K562 (cell line): ENCODE measurements around the gene ZP3. TPM values are rescaled to one million over a fixed set of nuclear protein-coding genes. Genes with fewer than 3 reads are reported as not detected.

Experiments
- IFI16 ChIP-seq: fragments of 250-450 bp; sonication (Bioruptor Pico); IDR thresholded peaks from 2 replicates; pipeline ENCODE4 v2.1.2; 2022; ENCODE audit warnings: mild to moderate bottlenecking, inconsistent platforms
- MEIS2 ChIP-seq: fragments of 450-650 bp; IDR thresholded peaks from 2 replicates; pipeline ENCODE4 v1.6.1; 2014; ENCODE audit warnings: mild to moderate bottlenecking; ENCODE audit not compliant: partially characterized antibody
- NFE2L1 ChIP-seq: fragments of 450-650 bp; IDR thresholded peaks from 2 replicates; pipeline ENCODE4 v1.6.1; 2016; ENCODE audit warnings: missing genetic modification characterization, low read depth, mild to moderate bottlenecking, missing compliant biosample characterization, moderate library complexity, borderline replicate concordance
- PPARD ChIP-seq: fragments of 250-450 bp; sonication (Bioruptor Pico); IDR thresholded peaks from 2 replicates; pipeline ENCODE4 v1.8.0; 2022; ENCODE audit warnings: inconsistent platforms, mild to moderate bottlenecking, moderate library complexity
- RFX7 ChIP-seq: fragments of 250-450 bp; sonication (Bioruptor Pico); IDR thresholded peaks from 2 replicates; pipeline ENCODE4 v1.5.1; 2021; ENCODE audit warnings: mild to moderate bottlenecking
- ZBTB8A ChIP-seq: fragments of 450-650 bp; IDR thresholded peaks from 2 replicates; pipeline ENCODE4 v1.6.1; 2018; ENCODE audit warnings: mild to moderate bottlenecking, moderate library complexity; ENCODE audit not compliant: partially characterized antibody
- ZNF311 ChIP-seq: fragments of 250-450 bp; sonication (Bioruptor Pico); IDR thresholded peaks from 2 replicates; pipeline ENCODE4 v1.4.0; 2020; ENCODE audit warnings: mild to moderate bottlenecking, moderate library complexity
- ZNF76 ChIP-seq: fragments of 250-450 bp; sonication (Bioruptor Pico); IDR thresholded peaks from 2 replicates; pipeline ENCODE4 v1.4.0; 2020; ENCODE audit warnings: mild to moderate bottlenecking, moderate library complexity, borderline replicate concordance
- polyA plus RNA-seq, 8 experiments: library from polyadenylated mRNA; depleted of rRNA in 4 of 8; stranded (reverse) in 5 of 8; unstranded in 3 of 8; fragments of >200 nt; fragmentation: Nextera tagmentation in 2 of 8; fragmentation: Illumina TruSeq in 1 of 8; extraction: Ambion mirVana in 2 of 8; extraction: Trizol in 1 of 8; gene quantifications; 2 replicates each; pipeline versions ENCODE4 v1.2.1 to v1.2.3, GENCODE V29; 2011 to 2014; ENCODE audit warnings: inconsistent platforms in 1 of 8, missing spikeins in 1 of 8
- total RNA-seq, 7 experiments: library from RNA; depleted of rRNA in 6 of 7; stranded (reverse); fragments of >200 nt in 6 of 7; fragmentation: Illumina TruSeq in 2 of 7; extraction: Trizol in 2 of 7; gene quantifications; 2 replicates each; pipeline versions ENCODE4 v1.2.1 to v1.2.3, GENCODE V29; 2011 to 2021; ENCODE audit warnings: low replicate concordance in 1 of 7
- TF ChIP-seq, protein P1 (sequence below): fragments of 150-350 bp; conservative IDR thresholded peaks from 2 replicates; pipeline ENCODE4 v1.6.1; 2014; ENCODE audit warnings: low read length
- TF ChIP-seq, protein P2 (sequence below): fragments of 450-650 bp; IDR thresholded peaks from 2 replicates; pipeline ENCODE4 v1.6.1; 2016; ENCODE audit warnings: antibody characterized with exemption
- TF ChIP-seq, protein P3 (sequence below), 3 experiments: IDR thresholded peaks in 2 of 3; conservative IDR thresholded peaks in 1 of 3; 2 replicates each; pipeline ENCODE4 v1.5.1; 2011 to 2012; ENCODE audit warnings: low read length in 3 of 3, mild to moderate bottlenecking in 3 of 3, control low read depth in 2 of 3, improper control_type of control experiment in 1 of 3, inconsistent platforms in 1 of 3, low read depth in 1 of 3, mixed read lengths in 1 of 3, moderate library complexity in 1 of 3; ENCODE audit not compliant: insufficient read depth in 2 of 3
- TF ChIP-seq, protein P4 (sequence below): fragments of 450-650 bp; IDR thresholded peaks from 2 replicates; pipeline ENCODE4 v1.6.1; 2017; ENCODE audit warnings: antibody characterized with exemption, mild to moderate bottlenecking
- TF ChIP-seq, protein P5 (sequence below): fragments of 250-450 bp; sonication (Bioruptor Pico); IDR thresholded peaks from 2 replicates; pipeline ENCODE4 v1.5.0; 2021

ZP3 gene
- total and polyA plus RNA-seq, 9 of the 15 experiments (the other 6 are each of a cell fraction or from before 2014, with no cell fraction given) = 1.4 to 3.8 (median 2.4) TPM

DNA sequence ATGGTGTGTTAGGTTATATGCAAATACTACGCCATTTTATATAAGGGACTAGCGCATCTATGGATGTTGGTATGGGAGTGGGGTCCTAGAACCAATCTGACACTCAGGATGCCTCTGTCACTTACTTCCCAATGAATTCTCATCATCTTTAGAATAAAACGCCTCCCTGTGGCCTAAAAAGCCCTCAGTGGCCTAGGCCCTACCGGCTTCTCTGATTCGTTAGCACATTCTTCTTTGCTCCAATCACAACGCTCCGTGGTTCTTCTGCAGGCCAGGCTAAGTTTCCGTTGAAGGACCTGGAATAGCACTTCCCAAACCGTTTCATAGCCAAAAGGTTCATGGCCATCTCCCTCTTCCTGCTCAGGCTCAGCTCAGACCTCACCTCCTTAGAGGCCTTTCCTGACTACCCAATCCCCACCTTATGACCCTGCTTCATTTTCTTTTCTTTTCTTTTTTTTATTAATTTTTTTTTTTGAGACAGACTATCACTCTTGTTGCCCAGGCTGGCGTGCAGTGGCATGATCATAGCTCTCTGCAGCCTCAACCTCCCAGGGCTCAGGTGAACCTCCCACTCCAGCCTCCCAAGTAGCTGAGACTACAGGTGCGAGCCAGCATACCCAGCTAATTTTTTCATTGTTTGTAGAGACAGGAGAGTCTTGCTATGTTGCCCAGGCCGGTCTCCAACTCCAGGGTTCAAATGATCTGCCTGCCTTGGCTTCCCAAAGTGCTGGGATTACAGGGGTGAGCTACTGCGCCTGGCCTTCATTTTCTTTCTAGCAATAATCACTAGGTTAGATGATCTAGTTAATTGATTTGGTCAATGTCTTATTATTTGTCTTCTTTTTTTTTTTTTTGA is 41.4 kb upstream of the ZP3 start (continued):
- TF ChIP-seq, protein P1, sequence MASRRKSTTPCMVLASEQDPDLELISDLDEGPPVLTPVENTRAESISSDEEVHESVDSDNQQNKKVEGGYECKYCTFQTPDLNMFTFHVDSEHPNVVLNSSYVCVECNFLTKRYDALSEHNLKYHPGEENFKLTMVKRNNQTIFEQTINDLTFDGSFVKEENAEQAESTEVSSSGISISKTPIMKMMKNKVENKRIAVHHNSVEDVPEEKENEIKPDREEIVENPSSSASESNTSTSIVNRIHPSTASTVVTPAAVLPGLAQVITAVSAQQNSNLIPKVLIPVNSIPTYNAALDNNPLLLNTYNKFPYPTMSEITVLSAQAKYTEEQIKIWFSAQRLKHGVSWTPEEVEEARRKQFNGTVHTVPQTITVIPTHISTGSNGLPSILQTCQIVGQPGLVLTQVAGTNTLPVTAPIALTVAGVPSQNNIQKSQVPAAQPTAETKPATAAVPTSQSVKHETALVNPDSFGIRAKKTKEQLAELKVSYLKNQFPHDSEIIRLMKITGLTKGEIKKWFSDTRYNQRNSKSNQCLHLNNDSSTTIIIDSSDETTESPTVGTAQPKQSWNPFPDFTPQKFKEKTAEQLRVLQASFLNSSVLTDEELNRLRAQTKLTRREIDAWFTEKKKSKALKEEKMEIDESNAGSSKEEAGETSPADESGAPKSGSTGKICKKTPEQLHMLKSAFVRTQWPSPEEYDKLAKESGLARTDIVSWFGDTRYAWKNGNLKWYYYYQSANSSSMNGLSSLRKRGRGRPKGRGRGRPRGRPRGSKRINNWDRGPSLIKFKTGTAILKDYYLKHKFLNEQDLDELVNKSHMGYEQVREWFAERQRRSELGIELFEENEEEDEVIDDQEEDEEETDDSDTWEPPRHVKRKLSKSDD = no peak
- TF ChIP-seq, protein P2, sequence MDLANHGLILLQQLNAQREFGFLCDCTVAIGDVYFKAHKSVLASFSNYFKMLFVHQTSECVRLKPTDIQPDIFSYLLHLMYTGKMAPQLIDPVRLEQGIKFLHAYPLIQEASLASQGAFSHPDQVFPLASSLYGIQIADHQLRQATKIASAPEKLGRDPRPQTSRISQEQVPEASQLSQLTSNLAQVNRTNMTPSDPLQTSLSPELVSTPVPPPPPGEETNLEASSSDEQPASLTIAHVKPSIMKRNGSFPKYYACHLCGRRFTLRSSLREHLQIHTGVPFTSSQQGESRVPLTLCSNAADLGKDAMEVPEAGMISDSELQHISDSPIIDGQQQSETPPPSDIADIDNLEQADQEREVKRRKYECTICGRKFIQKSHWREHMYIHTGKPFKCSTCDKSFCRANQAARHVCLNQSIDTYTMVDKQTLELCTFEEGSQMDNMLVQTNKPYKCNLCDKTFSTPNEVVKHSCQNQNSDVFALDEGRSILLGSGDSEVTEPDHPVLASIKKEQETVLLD = peak; percentile 50; the same call in 1 of the 2 replicates
- TF ChIP-seq, protein P3, sequence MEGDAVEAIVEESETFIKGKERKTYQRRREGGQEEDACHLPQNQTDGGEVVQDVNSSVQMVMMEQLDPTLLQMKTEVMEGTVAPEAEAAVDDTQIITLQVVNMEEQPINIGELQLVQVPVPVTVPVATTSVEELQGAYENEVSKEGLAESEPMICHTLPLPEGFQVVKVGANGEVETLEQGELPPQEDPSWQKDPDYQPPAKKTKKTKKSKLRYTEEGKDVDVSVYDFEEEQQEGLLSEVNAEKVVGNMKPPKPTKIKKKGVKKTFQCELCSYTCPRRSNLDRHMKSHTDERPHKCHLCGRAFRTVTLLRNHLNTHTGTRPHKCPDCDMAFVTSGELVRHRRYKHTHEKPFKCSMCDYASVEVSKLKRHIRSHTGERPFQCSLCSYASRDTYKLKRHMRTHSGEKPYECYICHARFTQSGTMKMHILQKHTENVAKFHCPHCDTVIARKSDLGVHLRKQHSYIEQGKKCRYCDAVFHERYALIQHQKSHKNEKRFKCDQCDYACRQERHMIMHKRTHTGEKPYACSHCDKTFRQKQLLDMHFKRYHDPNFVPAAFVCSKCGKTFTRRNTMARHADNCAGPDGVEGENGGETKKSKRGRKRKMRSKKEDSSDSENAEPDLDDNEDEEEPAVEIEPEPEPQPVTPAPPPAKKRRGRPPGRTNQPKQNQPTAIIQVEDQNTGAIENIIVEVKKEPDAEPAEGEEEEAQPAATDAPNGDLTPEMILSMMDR (IDR thresholded peaks at IDR 0.05 in 2 of 3, conservative IDR thresholded peaks at IDR 0.05 in 1 of 3; ENCODE audit: insufficient read depth in 2 of 3, low read depth in 1 of 3, low read length in 3 of 3) = peak; percentile 54 to 74 (median 60)
- TF ChIP-seq MEIS2 (peak; percentile 15), IFI16 (CRISPR knock-in tag) (no peak), ZNF311 (no peak), ZBTB8A (no peak), RFX7 (CRISPR knock-in tag) (no peak), PPARD (CRISPR knock-in tag) (no peak), NFE2L1 (tag) (no peak), ZNF76 (CRISPR knock-in tag) (no peak)
- TF ChIP-seq, protein P4, sequence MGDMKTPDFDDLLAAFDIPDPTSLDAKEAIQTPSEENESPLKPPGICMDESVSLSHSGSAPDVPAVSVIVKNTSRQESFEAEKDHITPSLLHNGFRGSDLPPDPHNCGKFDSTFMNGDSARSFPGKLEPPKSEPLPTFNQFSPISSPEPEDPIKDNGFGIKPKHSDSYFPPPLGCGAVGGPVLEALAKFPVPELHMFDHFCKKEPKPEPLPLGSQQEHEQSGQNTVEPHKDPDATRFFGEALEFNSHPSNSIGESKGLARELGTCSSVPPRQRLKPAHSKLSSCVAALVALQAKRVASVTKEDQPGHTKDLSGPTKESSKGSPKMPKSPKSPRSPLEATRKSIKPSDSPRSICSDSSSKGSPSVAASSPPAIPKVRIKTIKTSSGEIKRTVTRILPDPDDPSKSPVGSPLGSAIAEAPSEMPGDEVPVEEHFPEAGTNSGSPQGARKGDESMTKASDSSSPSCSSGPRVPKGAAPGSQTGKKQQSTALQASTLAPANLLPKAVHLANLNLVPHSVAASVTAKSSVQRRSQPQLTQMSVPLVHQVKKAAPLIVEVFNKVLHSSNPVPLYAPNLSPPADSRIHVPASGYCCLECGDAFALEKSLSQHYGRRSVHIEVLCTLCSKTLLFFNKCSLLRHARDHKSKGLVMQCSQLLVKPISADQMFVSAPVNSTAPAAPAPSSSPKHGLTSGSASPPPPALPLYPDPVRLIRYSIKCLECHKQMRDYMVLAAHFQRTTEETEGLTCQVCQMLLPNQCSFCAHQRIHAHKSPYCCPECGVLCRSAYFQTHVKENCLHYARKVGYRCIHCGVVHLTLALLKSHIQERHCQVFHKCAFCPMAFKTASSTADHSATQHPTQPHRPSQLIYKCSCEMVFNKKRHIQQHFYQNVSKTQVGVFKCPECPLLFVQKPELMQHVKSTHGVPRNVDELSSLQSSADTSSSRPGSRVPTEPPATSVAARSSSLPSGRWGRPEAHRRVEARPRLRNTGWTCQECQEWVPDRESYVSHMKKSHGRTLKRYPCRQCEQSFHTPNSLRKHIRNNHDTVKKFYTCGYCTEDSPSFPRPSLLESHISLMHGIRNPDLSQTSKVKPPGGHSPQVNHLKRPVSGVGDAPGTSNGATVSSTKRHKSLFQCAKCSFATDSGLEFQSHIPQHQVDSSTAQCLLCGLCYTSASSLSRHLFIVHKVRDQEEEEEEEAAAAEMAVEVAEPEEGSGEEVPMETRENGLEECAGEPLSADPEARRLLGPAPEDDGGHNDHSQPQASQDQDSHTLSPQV = peak; percentile 81
- TF ChIP-seq, protein P5, sequence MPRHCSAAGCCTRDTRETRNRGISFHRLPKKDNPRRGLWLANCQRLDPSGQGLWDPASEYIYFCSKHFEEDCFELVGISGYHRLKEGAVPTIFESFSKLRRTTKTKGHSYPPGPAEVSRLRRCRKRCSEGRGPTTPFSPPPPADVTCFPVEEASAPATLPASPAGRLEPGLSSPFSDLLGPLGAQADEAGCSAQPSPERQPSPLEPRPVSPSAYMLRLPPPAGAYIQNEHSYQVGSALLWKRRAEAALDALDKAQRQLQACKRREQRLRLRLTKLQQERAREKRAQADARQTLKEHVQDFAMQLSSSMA (CRISPR knock-in tag) = no peak
